ENCODE measurements around the gene TSPEAR. TPM values are rescaled to one million over a fixed set of nuclear protein-coding genes. Genes with fewer than 3 reads are reported as not detected.

TSPEAR gene
- total RNA-seq, 3 donors from 2014 or later (not counting 1 experiment from before 2014, with no cell fraction given), result not detected

- Histone ChIP-seq H3K36me3 (ENCODE audit: control insufficient read depth, insufficient read depth, low read length) (no peaks in the 10 kb centered on the region), H3K9me3 (ENCODE audit: control insufficient read depth, insufficient read depth, low read length) (no peaks in the 10 kb centered on the region), H3K27ac (ENCODE audit: low read length) (no peak overlapping the region), H3K4me1 (ENCODE audit: control insufficient read depth, insufficient read depth, low read length) (peaks cover 8% of the 10 kb centered on the region), H3K27me3 (ENCODE audit: control insufficient read depth, insufficient read depth, low read length) (no peaks in the 10 kb centered on the region), H3K4me3 (ENCODE audit: low read length) (no peak overlapping the region)
- Mint-ChIP-seq H3K27ac (no peak overlapping the region), H3K36me3 (no peaks in the 10 kb centered on the region), H3K4me1 (no peaks in the 10 kb centered on the region), H3K27me3 (ENCODE audit: low read depth in 2 of 2) (peaks cover 5 to 11% of the 10 kb centered on the region in 2 donors), H3K4me3 (no peak overlapping the region), H3K9me3 (no peaks in the 10 kb centered on the region)
- intact Hi-C loops (cut with micrococcal nuclease), result loop anchor here (10.0 kb wide), 1 partner anchor 104 kb away; no protein-coding TSS in a partner anchor
- 91% methylated on average over 5 of the region's 5 CpGs for WGBS (ENCODE audit: insufficient coverage)
- DNase-seq, result no peak
- TF ChIP-seq, protein P1, sequence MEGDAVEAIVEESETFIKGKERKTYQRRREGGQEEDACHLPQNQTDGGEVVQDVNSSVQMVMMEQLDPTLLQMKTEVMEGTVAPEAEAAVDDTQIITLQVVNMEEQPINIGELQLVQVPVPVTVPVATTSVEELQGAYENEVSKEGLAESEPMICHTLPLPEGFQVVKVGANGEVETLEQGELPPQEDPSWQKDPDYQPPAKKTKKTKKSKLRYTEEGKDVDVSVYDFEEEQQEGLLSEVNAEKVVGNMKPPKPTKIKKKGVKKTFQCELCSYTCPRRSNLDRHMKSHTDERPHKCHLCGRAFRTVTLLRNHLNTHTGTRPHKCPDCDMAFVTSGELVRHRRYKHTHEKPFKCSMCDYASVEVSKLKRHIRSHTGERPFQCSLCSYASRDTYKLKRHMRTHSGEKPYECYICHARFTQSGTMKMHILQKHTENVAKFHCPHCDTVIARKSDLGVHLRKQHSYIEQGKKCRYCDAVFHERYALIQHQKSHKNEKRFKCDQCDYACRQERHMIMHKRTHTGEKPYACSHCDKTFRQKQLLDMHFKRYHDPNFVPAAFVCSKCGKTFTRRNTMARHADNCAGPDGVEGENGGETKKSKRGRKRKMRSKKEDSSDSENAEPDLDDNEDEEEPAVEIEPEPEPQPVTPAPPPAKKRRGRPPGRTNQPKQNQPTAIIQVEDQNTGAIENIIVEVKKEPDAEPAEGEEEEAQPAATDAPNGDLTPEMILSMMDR (IDR thresholded peaks at IDR 0.05), result no peak
- ATAC-seq, result no peak
Measured at GRCh38 chr21:44478801-44479167, 232.6 kb downstream of the TSPEAR start.

GRCh38 chr21:44478124-44478800 is 233.1 kb downstream of the TSPEAR start:
- 86% methylated on average over 16 of the region's 16 CpGs for WGBS (ENCODE audit: insufficient coverage)
- no peak for ATAC-seq
- intact Hi-C loops (cut with micrococcal nuclease), result loop anchor here (10.0 kb wide), 1 partner anchor 103 kb away; no protein-coding TSS in a partner anchor

DNA sequence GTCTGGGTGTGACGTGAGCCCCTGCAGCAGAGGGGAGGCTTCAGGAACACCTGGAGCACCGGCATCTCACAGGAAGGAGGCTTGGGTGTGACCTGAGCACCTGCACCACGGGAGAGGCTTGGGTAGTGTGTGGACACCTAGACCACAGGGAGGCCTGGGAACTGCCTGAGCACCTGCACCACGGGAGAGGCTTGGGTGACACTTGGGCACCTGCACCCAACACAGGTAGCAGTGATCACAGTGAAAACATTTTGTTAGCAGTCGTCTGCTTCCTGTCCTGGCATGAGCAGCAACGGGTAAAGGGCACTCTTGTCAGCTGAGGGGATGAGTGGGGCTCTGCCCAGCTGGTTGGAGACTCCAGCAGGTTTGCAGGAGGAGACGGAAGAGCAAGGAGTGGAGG is 233.7 kb downstream of the TSPEAR start:
- no peak for DNase-seq
- H3K27ac Mint-ChIP-seq, result no peak overlapping the region
- no peaks in the 10 kb centered on the region for H3K4me1 Mint-ChIP-seq
- Histone ChIP-seq H3K27me3 (ENCODE audit: control insufficient read depth, insufficient read depth, low read length) (no peaks in the 10 kb centered on the region), H3K36me3 (ENCODE audit: control insufficient read depth, insufficient read depth, low read length) (no peaks in the 10 kb centered on the region), H3K9me3 (ENCODE audit: control insufficient read depth, insufficient read depth, low read length) (no peaks in the 10 kb centered on the region), H3K4me3 (ENCODE audit: low read length) (no peak overlapping the region), H3K27ac (ENCODE audit: low read length) (no peak overlapping the region), H3K4me1 (ENCODE audit: control insufficient read depth, insufficient read depth, low read length) (peaks cover 9% of the 10 kb centered on the region)
- WGBS (ENCODE audit: insufficient coverage), result 64% methylated on average over 7 of the region's 7 CpGs
- H3K9me3 Mint-ChIP-seq, result no peaks in the 10 kb centered on the region
- no peaks in the 10 kb centered on the region for H3K36me3 Mint-ChIP-seq
- no peak overlapping the region for H3K4me3 Mint-ChIP-seq
- H3K27me3 Mint-ChIP-seq (ENCODE audit: low read depth in 2 of 2), result peaks cover 5 to 10% of the 10 kb centered on the region in 2 donors
- TF ChIP-seq, protein P1 (IDR thresholded peaks at IDR 0.05), result no peak
- intact Hi-C loops (cut with micrococcal nuclease), result loop anchor here (10.0 kb wide), 1 partner anchor 103 kb away; no protein-coding TSS in a partner anchor
- ATAC-seq, result no peak

More at GRCh38 chr21:44478124-44478800, 233.1 kb downstream of the TSPEAR start:
- Mint-ChIP-seq H3K27ac (no peak overlapping the region), H3K36me3 (no peaks in the 10 kb centered on the region), H3K4me1 (no peaks in the 10 kb centered on the region), H3K9me3 (no peaks in the 10 kb centered on the region), H3K27me3 (ENCODE audit: low read depth in 2 of 2) (peaks cover 5 to 11% of the 10 kb centered on the region in 2 donors), H3K4me3 (no peak overlapping the region)
- DNase-seq, result no peak
- Histone ChIP-seq H3K27ac (ENCODE audit: low read length) (no peak overlapping the region), H3K27me3 (ENCODE audit: control insufficient read depth, insufficient read depth, low read length) (no peaks in the 10 kb centered on the region), H3K4me1 (ENCODE audit: control insufficient read depth, insufficient read depth, low read length) (peaks cover 9% of the 10 kb centered on the region), H3K4me3 (ENCODE audit: low read length) (no peak overlapping the region), H3K36me3 (ENCODE audit: control insufficient read depth, insufficient read depth, low read length) (no peaks in the 10 kb centered on the region), H3K9me3 (ENCODE audit: control insufficient read depth, insufficient read depth, low read length) (no peaks in the 10 kb centered on the region)
- TF ChIP-seq, protein P1 (IDR thresholded peaks at IDR 0.05), result no peak
